H1 (cell line): ENCODE results near the gene BEST3. TPM values are rescaled to one million over a fixed set of nuclear protein-coding genes. Genes with fewer than 3 reads are reported as not detected.

Experiments
- BACH1 ChIP-seq: IDR thresholded peaks from 2 replicates; pipeline ENCODE4 v1.6.1; 2012; ENCODE audit warnings: low read length, improper control_type of control experiment
- CTBP2 ChIP-seq: IDR thresholded peaks from 2 replicates; pipeline ENCODE4 v1.7.0; 2011; ENCODE audit warnings: borderline replicate concordance, mild to moderate bottlenecking, moderate library complexity, mixed read lengths, low read length; ENCODE audit not compliant: insufficient read depth, insufficient read length
- EZH2 ChIP-seq: fragments of 200-600 bp; sonication (generic); IDR thresholded peaks from 2 replicates; pipeline ENCODE4 v1.7.1; 2012; ENCODE audit warnings: low read depth, mild to moderate bottlenecking, moderate library complexity, low read length, inconsistent platforms; ENCODE audit not compliant: severe bottlenecking
- HDAC6 ChIP-seq: IDR thresholded peaks from one replicate; pipeline ENCODE4 v1.7.1; 2012; ENCODE audit warnings: low read depth, mild to moderate bottlenecking, inconsistent platforms, low read length, moderate library complexity
- JUND ChIP-seq: IDR thresholded peaks from 2 replicates; pipeline ENCODE4 v1.6.1; 2011; ENCODE audit warnings: mild to moderate bottlenecking, improper control_type of control experiment, low read length
- SIX5 ChIP-seq: IDR thresholded peaks from 2 replicates; pipeline ENCODE4 v1.6.1; 2011; ENCODE audit warnings: mild to moderate bottlenecking, low read depth, low read length
- TEAD4 ChIP-seq: IDR thresholded peaks from 2 replicates; pipeline ENCODE4 v1.6.1; 2012; ENCODE audit warnings: low read depth, low read length, inconsistent platforms, mixed read lengths
- polyA plus RNA-seq, 7 experiments: library from polyadenylated mRNA; depleted of rRNA in 3 of 7; stranded (reverse) in 5 of 7; unstranded in 2 of 7; fragments of >200 nt in 5 of 7; fragments of 200-250 nt in 2 of 7; gene quantifications; 1 replicate in 5 of 7; 2 replicates in 1 of 7; 4 replicates in 1 of 7; pipeline versions ENCODE4 v1.2.1 to v1.2.3, GENCODE V29; 2011 to 2013; ENCODE audit warnings: missing spikeins in 2 of 7, mixed read lengths in 2 of 7
- total RNA-seq: library from RNA; stranded (reverse); fragmentation: NEBNext Ultra II Directional; extraction: Animal tissue kit (Norgen Biotek cat#: 25700); gene quantifications from 2 replicates; pipeline ENCODE4 v1.2.1, GENCODE V29; 2021

BEST3 gene
- total and polyA plus RNA-seq, 2 of the 8 experiments (the other 6 are each of a cell fraction or from before 2014, with no cell fraction given): 0.17 TPM; not detected in 1

GRCh38 chr12:69653703-69654102 is 45.4 kb downstream of the BEST3 start (continued):
- no peak for TF ChIP-seq HDAC6
- no peak for TF ChIP-seq EZH2
- no peak for TF ChIP-seq SIX5
- TF ChIP-seq CTBP2: no peak
- TF ChIP-seq JUND: no peak
- TF ChIP-seq BACH1: no peak
- no peak for TF ChIP-seq TEAD4
